Stimulated activated CD4-positive, alpha-beta T cell treated with anti-CD3 and anti-CD28 coated beads, Interleukin-1b, Interleukin-23, amount 100 ng/mL, for 4 hours (primary cell): Measurements from ENCODE around the gene HOXC13.

Experiments
- DNase-seq, 2 donors: peaks; one replicate each; pipeline ENCODE4 v3.0.0-alpha.2; 2020; ENCODE audit warnings: low read depth in 2 of 2

The HOXC13 gene, protein sequence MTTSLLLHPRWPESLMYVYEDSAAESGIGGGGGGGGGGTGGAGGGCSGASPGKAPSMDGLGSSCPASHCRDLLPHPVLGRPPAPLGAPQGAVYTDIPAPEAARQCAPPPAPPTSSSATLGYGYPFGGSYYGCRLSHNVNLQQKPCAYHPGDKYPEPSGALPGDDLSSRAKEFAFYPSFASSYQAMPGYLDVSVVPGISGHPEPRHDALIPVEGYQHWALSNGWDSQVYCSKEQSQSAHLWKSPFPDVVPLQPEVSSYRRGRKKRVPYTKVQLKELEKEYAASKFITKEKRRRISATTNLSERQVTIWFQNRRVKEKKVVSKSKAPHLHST

DNA sequence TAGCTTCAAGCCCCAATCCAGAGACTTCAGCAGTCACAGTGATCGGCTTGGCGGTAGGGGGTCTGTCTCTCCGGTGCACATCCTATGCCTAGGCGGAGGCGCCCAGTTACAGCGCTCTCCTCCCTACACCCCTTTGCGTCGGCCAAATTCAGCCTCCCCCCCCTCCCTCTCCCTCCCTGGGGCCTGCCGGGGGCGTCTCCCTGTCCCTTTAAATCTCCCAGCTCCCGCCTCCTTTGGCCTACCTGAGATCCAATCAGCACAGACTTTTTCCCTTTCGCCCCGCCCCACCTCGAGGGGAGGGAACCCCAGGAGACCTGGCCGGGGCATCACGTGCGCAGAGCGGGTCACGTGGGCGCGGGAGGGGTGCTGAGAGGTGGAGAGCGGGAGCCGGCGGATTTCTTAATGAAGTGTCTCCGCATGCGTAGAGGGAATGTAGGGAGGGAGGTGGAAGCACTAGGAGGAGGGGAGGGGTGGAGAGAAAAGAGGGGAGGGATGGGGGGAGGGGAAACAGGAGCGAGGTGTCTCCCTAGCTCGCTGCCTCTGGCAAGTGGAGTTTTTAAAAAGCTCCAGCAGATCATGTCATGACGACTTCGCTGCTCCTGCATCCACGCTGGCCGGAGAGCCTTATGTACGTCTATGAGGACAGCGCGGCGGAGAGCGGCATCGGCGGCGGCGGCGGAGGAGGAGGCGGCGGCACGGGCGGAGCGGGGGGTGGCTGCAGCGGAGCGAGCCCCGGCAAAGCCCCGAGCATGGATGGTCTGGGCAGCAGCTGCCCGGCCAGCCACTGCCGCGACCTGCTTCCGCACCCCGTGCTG lies at the start of gene HOXC13:
Gene HOXC13 (plus strand): TSS at position 506 of the 815 bp plus-strand sequence. CDS start 76 bp downstream, at position 582.
- peak in 1 of 2 donors; percentile 45 for DNase-seq

DNA sequence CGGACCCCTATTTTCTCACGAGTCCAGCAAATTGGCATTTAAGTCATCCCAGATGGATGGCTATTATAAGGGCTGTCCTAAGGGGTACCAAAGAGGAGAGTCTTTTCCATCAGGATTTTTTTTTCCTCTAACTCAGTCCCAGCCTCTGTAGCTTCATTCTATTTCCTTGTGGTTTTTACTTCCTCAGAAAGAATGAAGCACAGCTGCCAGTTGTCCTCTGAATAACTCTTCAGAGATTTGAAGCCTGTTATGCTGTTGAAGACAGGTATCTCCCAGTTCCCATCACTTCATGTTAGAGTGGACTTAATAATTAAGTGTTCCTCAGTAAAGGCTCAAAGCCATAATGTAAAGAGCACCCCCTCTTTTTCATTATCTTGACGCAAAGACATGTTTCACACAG lies 48.5 kb upstream of the HOXC13 start:
- no peak for DNase-seq

DNA sequence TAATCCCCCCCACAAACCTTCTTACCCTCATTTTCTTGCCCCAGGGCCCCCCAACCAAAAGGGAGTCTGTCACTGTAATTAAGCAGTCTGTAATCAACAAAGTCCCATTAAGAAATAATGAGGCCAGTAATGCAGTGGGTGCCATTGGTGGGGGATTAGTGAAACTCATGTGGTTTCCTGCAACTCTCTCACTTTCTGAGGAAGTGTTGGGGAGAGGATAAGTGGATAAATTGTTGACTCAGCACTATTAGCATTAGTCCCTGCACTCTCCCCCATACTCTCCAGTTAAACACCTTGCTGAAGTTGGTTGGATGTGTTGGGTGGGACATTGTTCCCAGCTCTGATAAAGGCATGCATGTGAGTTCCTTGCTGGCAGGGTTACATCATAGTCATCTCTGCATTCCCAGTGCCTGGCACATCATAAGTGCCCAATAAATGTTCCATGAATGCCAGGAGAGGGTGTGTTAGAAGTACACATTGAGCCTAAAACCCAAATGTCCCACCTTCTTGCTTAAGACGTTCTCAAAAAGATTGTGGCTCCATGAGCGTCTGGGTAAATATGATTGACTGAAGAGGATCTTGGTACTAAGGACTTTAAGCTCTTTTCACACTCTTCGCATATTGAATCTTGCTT lies 45.8 kb upstream of the HOXC13 start:
- no peak for DNase-seq

DNA sequence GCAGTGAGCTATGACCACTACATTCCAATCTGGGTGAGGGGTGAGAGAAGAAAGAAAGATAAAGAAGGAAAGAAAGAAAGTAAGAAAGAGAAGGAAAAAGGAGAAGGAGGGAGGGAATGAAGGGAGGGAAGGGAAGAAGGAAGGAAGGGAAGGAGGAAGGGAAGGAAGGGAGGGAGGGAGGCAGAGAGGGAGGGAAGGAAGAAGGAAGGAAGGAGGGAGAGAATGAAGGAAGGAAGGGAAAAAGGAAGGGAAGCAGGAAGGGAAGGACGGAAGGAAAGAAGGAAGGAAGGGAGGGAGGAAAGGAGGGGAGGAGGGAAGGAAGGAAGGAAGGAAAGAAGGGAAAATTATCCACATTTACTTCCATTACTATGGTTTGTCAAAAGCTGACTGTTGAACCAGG lies 39.4 kb upstream of the HOXC13 start:
- DNase-seq: no peak

DNA sequence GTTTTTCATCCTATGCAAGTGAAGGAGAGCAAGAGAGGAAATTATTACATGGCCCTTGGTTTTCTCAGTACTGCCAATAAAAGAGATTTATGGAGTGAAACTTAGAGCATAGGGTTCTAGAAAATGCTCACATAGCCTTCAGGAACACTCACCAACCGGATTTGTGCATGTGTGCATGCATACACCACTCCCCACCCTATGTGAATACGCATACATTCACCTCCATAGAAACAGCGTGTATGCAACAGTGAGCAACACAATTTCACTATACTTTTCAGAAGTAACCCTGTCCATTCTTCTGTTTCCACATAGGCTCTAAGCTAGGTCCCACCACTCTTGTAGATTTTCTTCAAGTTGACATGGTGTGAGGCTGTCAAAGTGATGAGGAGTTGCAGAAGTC lies 31.5 kb upstream of the HOXC13 start:
- no peak for DNase-seq

DNA sequence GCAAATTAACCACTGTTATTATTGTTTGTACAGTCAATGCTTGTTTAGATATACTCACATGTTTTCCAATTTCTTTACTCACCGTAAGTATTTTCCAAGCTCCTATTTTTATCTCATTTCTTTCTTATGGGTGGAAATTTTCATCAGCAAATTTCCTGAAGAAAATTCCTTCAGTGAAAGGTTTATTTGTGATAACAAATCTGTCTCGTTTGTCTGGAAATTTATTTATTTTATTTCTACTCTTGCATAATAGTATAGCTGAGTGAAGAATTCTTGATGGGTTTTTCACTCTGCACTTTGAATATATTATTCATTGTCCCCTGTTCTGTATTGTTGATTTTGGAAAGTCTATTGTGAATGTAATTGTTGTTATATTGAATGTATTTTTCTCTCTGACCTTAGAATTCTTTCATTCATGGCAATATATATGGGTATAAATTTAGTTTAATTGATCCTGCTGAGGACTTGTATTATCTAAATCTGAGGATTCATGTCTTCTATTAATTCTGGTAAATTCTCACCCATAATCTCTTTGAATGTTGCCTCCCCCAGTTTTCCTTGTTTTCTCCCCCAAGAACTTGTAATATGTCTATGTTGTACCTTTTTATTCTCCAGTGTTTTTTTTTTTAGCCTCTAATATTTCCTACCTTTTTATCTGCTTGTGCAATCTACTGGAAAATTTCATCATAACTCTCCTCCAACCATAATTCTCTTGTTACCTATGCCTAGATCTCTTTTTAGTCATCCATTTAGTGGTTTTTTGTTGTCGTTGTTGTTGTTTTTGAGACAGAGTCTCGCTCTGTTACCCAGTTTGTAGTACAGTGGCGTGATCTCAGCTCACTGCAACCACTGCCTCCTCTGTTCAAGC lies 21.6 kb upstream of the HOXC13 start:
- no peak for DNase-seq

DNA sequence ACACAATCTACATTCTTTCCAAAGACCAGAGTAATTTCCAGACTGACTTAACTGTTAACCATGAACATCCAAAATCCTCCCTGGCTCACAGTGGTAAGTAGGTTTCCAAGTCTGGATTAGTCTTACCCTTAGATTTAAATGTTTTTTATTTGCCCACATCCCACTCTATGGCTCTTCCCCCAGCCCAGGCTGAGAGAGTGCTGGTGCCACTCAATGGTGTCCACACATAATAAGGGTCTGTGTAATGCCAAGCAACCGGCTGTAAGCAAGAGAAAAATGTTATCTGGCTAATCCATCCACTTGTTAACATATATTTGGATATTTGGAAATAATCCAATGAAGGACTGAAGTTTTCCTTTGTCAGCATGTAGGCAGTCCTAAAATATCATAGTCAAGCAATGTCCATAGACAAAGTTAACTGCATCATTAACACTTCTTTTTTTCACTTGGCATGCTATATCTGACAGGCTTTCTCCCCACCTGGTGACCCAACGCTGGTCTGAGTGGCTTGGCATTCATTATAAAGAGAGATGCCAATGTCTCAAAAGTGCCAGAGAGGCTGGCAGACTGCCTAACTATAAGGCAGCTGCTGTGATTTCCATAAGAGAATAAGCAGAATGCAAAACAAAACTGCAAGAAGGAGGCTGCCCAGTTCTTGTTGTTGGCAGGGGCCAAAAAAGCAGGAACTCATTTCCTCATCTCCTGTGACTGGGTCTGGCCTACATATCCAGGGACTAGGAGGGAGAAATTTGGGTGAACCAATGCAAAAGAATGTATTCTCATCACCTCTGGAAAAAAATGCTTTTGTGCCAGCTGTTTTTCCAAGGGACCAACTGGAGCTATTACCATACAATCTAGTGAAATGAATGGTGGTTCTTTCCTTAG lies 13.9 kb upstream of the HOXC13 start:
- no peak for DNase-seq

DNA sequence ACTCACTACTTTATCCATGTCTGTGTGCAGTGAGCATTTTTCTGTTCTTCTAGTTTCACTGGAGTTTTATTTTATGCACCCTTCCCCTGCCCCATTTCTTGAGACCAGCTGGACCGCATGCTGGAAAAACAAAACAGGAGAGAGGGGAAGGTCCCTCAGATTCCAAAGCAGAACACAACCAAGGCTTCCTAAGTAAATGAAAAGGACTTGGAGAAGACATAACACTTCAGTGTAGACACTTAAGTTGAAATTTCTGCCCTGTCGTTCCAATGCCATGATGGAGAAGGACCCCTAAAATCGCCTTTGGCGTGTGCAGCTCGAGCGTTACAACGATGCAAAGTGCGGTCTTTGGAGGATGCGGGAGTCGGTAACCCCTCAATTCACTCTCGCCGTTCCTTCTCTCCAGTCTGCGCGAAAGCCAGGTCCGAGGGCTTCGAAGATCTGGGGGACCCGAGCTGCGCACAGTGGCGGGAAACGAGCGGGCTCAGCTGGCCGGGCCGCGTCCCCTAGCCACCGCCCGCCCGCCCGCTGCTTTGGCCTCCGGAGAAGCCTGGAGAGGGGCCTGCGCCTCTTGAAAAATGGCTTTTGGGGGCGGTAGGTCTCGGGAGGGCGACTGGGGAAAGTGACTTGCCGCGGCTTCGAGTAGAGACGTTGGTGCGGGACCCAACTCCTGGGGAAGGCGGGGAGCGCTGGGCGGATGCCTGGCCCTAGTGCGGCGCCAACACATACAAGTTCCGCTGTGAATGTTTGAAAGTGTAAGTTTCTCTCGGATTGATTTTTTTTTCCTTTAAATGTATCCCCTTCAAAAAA lies 11.2 kb upstream of the HOXC13 start:
- no peak for DNase-seq

DNA sequence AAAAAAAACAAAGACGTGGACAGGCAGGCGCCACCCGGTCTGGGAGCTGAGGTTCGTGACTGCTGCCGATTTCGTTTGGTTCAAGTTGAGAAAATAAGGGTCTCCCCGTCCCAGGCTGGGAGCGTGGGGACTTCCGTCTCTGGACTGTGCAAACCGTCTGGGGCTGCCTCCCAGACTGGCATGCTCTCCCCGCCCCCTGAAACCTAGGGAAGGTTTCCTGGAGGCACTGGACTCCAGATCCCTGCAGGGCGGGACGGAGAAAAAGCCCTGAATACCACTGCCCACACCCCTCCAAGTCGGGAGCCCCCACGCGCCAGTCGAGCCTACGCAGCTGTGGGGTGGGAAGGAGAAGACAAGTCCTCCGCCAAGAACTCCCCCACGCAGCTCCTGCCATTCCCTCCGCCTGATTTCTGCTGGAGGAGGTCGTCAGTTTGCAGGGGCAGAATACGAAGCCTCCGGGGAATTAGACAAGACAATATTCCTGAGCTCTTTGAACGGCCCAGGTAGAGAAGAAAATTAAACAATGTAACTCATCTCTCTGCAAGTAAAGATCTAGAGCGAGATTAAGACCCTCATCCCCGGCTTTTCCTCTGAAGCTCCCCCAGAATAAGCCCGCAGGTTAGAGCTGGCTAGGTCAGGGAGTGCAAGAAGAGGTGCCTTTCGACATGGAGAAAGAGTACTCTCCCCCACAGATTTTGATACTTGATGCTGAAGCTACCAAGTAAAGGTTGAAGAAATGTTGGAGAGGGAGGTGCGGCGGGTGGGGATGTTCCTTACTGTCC lies 10.4 kb upstream of the HOXC13 start:
- DNase-seq: no peak

DNA sequence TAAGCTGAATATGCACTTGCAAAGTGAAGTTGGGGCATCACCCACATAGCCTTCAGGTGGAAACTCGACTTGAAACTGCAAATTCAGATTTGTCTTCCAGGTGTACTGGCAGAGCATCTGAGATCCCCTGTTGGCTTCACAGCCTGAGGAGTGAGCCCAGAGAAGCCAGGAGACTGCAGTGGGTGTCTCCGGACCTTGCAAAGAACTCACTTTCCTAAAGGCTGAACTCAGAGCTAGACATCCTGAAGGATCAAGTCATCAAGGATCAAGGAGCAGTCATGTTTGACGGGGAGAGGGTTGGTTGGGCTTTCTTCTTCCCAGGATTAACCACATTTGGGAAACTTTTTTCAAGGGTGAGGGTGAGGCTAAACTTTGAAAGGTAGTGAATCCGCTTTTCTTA lies 9.1 kb upstream of the HOXC13 start:
- no peak for DNase-seq

DNA sequence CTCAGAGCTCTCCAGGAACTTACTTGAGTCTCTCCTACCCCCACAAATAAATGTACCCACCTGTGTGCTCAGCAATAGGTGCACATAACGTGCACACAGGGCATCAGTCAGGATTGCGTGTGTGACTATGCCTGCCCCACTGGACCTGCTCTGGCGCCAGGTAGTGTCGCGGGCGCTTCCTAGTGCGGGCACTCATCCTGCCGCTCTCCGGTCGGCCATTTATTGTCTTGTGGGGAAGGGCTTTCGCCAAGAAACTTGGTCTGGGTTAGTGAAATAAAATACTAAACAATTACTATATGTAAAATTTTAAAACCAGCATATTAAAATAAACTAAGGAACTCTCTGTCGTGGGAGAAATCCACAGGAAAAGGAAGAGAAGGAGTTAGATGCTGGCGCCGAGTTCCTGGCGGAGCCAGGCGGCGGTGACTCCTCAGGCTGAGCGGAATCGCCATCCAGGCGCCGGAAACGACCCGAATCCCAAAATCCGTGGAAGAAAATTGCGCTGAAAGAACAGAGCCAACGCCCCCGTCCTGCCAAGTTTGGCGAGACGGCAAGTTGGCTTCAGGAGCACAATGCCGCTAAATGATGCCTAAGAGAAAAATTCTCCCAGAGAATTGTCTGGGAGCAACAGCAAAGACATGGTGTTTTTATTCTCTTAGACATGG lies 7.9 kb upstream of the HOXC13 start:
- DNase-seq: no peak

DNA sequence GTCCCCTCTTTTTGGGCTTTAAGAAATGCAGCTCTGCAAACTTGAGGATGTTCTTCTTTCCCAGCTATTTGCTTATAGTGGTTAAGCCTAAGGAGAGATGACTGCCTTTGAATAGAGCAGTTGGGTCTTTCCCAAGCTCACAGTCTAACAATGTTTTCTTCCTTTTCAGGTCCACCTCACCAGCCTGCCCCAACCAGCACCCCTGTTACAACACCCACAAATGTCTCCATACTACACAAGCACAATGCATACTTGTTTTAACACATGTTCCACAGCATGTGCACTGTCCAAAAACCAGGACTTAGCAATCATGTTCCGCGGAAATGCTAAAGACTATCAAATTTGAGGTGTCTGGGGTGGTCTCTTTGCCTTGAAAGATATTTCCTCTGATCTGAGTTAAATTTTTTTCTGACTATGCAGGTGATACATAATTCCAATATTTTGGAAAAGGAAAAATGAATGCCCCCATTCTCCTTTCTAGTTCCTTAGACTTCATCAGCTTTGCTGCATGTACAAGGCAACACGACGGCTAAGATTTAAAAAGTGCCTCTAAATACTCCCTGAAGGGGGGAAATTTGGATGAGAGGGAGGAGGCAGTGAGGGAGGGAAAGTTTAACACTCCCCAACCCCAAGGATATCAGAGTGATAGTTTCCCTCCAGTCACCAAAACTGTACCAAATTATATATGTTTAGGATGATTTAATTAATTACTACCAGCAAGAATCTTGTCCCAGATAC lies 6.6 kb upstream of the HOXC13 start:
- no peak for DNase-seq

DNA sequence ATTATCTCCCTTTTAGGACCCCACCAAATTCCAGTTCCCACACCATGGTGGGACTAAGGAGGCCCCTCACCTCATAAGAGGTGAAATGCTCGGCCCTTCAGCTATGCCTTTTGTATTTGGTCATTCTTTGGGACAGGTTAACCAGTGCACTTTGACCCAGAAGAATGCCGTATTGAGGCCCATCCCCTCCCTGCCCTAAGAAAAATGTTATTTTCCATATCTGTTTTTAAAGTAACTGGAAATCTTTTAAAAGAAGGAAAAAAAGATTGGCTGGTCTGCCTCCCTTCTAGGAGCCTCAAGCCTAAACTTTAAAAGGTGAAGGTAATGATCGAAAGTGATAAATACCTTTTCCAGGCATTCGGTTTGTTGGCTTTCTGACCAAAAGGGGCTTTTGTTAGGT lies 5.7 kb upstream of the HOXC13 start:
- no peak for DNase-seq

DNA sequence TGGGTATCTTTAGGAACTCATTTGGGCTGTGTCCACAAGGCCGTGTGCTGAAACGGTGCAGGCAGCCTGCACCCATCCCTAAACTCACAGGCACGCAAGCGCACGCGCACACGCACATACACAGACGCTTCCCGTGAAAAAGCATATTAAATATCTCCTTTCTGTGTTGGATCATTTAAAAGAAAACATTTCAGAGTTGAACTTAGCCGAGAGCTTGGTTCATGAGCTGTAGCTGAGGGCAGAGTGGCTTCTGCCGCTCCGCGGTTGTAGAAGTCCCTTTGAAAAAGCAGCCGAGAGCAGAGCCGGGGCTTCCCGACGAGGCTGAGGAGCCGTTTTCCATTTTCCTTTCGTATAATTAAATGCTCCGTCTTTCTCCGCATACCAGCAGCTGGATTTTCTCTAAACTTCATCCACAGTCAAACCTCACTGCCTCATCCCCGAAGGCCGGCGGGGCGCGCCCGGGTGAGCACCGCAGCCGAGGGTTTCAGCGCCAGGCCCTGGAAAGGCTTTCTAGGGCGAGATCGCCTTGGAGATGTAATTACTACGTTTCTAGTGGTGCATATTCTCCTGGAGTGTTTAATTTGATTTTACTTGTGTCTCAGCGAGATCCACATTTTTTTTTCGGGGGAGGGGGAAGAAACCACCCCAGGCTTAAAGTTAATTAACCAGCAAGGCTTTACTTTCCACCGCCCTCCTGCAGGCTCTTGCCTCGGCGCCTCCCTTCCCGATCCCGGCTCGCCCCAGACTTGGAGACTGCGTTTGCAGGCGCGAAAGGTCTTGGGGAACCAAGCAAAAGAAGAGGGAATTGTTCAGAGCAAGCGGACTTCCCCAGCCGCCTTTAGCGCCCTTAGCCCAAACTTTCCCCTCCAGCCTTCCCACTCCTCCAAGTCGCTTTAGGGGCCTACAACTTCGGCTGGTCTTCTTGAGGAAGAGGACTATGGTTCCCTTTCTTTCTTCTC lies 3.0 kb upstream of the HOXC13 start:
- no peak for DNase-seq

DNA sequence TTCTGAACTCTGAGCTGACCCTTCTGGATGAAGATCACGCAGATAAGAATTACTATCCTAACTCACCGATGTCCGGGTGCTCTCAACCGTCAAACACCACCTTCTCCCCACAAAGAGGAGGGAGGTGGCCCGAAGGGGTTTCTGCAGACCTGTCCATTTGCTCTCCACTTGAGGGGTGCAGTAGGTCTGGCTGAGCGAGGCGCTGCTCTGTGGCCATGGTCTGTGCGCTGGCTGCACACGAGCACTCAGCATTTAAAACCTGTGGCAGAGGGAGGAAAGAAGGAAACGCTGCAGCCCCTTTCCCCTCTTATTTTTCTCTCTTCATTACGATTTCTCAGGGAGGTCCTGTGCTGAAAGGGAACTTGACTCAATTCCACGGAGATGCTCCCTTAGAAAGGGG lies 1.5 kb upstream of the HOXC13 start:
- DNase-seq: no peak

DNA sequence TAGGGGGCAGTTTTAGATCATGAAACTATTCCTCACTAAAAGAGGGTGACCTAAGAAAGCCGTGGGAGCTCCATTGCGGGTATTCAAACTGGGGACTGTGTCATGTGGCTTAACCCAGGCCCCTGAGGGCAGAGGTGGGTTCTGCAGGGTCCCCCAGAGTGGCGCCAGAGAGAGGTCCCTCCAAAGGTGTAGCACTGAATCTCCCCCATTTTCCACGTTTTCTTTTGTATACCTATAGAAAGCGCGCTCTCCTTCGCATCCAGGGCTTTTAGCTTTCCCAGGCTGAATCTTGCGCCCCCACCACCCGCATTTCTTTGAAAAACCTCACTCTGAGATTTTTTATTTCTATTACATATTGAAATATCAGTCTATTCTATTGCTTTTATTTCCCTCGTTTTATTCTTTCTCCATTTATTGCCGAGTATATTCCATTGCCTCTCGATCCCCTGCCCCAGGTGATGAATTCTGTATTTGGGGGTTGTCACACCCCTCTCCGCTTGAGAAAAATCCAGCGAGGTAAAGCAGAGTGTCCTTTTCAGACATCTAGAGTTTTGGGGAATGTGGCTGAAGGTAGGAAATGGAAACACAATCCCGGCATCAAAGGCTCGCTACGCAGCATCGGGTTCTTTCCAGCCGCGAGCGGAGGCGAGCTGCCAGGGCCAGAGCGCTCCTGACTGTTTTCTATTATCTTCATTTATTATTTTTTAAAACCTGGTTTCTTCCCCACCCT lies 870 bp upstream of the HOXC13 start:
- DNase-seq: no peak
